ENCODE results near the gene WDR59.
"Not testable (repeated sequence)": the region's sequence is repeated elsewhere in the genome, so short reads cannot be mapped to it uniquely, and the experiment has no call there.

Gene WDR59

DNA sequence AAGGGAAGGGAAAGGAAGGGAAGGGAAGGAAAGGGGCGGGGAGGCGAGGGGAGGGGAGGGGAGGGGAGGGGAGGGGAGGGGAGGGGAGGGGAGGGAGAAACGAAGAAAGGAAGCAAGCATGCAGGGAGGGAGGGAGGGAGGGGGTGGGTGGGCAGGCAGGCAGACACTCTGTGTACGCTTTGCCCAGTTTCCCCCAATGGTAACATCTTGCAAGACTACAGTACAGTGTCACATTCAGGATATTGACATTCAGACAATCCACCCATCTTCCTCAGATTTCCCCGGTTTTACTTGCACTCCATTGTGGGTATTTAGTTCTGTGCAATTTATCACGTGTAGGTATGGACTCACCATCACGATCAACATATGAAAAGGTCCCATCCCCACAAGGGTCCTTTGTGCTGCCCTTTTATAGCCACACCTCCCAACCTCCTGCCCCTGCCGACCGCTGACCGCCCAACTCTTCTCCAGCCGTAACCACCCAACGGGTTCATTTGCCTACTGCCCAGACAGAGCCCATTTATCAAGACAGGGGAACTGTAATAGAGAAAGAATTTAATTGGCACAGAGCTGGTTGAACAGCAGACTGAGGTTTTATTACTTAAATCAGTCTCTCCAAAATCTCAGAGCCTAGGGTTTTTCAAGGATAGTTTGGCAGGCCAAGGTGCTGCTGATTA is 118.9 kb downstream of the WDR59 start:
- DNase-seq (ENCODE audit: low read depth), result no peak

GRCh38 chr16:74862743-74863244 is 122.1 kb downstream of the WDR59 start:
- peak; percentile 69 for DNase-seq (ENCODE audit: low read depth)

DNA sequence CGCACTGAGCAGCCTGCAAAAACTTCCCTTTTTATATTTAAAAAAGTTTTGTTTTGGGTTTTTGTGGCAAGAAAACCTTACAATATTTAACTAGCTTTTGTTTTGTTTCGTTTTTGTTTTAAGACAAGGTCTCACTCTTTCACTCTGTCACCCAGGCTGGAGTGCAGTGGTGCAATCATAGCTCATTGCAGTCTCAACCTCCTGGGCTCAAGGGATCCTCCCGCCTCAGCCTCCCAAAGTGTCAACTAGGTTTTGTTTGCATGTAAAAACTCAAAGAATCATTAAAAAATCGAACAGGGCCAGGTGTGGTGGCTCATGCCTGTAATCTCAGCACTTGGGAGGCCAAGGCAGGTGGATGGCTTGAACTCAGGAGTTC is 132.4 kb downstream of the WDR59 start:
- DNase-seq (ENCODE audit: low read depth), result no peak

DNA sequence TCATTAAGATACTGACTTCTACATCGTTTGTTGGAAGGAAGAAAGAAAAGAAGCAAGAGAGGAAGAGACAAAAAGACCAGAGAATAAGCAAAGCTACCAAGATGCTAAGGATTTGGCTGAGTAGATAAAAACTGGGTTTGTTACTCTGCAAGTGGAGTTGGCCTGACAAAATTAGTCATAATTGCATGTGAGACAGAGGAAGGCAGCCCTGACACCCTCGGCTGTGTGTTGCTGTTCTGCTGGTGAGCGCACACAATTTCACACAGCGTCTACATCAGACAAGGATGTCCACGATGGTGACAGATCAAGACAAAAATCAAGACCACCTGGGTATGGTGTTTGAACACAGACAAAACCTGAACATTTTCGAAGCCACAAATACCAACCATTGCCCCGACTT is 134.9 kb downstream of the WDR59 start:
- peak; percentile 16 for DNase-seq (ENCODE audit: low read depth)

DNA sequence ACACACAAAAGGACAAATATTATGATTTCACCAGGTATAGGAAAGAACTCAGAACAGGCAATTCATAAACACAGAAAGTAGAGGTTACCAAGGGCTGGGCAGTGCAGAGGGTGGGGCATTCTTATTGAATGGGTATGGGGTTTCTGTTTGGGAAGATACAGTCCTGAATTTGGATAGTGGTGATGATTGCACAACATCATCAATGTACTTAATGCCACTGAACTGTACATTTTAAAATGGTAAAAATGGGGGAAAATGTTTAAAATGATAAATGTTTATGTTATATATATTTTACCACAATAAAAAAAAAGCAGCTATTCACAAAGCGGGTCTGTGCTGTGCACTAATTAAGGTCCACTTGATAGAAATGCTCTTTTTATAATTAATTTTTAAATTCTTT is 137.7 kb downstream of the WDR59 start:
- no peak for DNase-seq (ENCODE audit: low read depth)

GRCh38 chr16:74846714-74847113 is 138.2 kb downstream of the WDR59 start:
- no peak for DNase-seq (ENCODE audit: low read depth)

DNA sequence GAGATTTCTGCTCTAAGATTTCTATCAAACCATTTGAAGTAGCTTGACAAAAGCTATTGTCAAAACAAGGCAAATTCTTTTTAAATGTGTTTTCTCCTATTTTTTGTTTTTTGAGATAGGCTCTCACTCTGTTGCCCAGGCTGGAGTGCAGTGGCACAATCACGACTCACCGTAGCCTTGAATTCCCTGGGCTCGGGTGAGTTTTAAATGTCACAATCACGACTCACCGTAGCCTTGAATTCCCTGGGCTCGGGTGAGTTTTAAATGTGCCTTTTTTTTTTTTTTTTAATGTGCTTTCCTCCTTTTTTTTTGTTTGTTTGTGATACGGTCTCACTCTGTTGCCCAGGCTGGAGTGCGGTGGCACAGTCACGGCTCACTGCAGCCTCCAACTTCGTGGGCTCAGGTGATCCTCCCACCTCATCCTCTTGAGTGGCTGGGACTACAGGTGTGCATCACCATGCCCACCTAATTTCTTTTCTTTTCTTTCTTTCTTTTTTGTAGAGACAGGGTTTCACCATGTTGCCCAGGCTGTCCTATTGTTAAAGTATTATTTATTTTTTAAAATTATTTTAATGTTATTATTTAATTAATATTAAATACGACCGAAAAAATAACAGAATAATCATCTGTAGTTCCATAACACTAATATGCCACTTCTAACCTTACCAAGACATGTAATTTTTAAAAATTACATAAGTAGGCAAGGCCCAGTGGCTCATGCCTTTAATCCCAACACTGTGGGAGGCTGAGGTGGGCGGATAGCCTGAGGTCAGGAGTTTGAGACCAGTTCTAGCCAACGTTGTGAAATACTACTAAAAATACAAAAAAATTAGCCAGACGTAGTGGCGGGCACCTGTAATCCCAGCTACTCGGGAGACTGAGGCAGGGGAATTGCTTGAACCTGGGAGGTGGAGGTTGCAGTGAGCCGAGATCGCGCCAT is 140.6 kb downstream of the WDR59 start:
- DNase-seq (ENCODE audit: low read depth), result peak; percentile 23

DNA sequence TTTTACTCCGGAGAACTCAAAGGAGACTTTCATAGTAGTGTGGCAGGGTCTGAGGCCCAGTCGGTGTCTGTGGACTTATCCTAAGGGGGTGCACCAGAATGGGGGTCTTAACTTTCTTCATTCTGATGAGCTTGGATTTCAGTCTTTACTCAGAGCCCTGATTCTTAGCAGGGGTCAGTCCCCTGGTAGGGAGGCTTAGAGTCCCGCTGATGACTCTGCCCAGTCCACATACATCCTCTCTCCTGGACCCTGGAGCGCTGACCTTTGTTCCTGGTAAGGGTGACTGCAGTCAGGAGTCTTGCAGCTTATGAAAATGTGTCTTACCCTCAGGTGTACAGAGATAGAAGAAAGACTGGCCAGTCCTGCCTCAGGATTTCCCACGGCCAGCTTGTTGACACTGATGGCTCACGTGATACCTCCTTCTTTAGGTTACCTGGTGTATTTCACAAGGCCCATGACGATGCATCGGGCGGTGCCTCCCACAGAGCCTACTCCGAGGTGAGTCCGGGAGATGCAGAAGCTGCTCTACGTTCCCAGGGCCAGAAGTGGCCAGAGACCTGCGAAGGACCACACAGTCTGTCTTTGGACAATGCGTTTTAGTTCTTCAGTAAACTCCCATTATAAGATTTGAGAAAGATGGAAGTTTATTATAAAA is 141.4 kb downstream of the WDR59 start:
- DNase-seq (ENCODE audit: low read depth), result not testable (repeated sequence)

DNA sequence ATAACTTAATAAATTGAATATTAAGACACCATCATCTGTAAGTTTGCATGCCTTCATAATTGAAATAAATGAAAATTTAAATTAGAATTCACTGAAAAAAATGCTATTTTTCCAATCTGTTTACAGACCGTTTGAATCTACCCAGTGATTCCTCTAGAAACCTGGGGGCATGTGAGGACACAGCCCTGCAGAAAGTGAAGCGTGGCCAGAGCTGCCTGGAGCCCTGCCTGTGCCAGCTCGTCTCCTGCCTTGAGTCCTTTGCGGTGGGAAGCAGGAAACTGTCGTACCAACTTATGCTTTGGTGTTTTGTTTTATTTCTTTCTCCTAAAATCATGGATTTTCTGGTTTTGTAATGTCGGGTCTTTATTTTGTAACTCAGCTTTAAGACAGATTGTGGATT is 142.5 kb downstream of the WDR59 start:
- DNase-seq (ENCODE audit: low read depth), result no peak

GRCh38 chr16:74841904-74842303 is 143.0 kb downstream of the WDR59 start:
- DNase-seq (ENCODE audit: low read depth), result no peak

DNA sequence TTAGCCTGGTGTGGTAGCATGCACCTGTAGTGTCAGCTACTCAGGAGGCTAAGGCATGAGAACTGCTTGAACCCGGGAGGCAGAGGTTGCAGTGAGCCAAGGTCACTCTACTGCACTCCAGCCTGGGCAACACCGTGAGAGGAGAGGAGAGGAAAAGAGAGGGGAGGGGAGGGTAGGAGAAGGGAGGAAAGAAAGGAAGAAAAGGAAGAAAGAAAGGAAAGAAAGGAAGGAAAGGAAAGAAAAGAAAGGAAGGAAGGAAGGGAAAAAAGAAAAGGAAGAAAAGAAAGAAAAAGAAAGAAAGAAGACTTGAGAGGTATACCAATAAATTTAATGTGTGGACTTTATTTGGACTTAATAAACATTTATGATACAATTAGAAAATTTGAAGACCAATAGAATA is 143.5 kb downstream of the WDR59 start:
- no peak for DNase-seq (ENCODE audit: low read depth)

DNA sequence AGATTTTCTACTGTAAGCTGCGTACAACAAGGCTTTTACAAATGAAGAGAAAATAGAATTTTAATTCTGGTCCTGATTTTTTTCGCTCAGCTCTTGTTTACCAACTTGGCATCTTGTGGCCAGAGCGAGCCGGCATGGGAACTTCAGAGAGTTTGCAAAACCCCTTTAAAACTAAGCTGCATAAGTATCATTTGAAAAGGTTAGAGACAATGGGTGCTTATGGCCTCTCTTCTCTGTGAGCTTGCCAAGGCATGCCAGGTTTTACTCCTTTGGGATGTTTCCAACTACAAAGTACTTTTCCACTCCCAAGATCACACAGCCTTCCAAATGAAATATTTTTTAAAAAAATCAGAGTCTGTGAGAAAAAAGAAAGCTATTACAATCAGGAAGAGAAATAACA is 147.9 kb downstream of the WDR59 start:
- no peak for DNase-seq (ENCODE audit: low read depth)

GRCh38 chr16:74836111-74836671 is 148.7 kb downstream of the WDR59 start:
- no peak for DNase-seq (ENCODE audit: low read depth)

GRCh38 chr16:74832228-74832627 is 152.7 kb downstream of the WDR59 start:
- no peak for DNase-seq (ENCODE audit: low read depth)

DNA sequence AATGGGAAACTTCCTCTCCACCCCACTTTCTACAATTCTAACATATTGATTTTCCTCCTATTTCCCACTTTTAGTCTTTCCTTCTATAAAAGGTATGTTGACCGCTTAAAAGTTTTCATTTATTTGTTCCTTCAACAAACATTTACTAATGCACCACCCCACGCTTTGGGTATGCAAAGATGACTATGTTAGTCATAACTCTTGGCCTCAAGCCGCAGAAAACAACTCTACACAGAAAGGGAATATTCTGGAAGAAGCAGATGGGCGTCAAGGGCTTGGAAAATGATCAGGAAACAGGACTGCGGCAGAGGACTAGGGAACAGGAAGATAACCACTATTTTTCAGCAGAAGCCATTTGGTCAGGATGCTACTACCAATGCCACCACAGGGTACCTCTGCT is 153.5 kb downstream of the WDR59 start:
- no peak for DNase-seq (ENCODE audit: low read depth)

DNA sequence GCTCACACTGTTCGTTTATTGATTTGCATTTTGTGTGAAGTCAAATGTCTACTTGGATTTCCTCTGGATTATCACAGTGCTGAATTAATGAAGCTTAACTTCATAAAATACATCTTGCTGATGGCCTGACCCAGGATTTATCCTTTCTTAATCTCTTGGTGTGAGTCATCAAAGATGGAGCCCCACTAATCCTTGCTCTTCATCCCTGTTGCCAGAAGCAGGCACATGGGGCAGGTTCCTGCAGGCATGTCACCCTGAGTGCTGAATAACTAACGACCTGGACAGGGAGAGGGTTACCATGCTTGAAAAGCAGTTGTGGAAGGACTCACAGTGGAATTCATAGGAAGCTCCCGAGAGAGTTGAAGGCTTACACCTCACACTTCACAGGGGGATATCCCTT is 154.3 kb downstream of the WDR59 start:
- DNase-seq (ENCODE audit: low read depth), result no peak

DNA sequence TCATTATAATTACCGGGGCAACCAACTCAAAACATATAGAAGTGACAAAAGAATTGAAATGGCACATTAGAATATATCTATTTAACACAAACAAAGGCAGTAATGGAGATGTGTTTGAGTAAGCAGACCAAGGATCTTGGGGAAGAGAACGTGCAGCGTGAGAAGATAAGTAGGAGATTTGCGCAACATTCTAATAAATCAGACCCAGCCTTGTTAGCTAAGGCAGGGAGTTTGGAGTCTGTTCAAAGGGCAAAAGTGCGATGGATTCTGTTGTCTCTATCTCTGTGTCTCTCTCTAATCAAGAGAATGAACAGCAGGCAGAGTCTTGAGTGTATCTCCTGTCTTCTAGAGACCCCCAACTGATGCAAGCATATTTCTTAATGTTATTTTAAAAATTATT is 155.3 kb downstream of the WDR59 start:
- no peak for DNase-seq (ENCODE audit: low read depth)

GRCh38 chr16:74825941-74826340 is 159.0 kb downstream of the WDR59 start:
- DNase-seq (ENCODE audit: low read depth), result no peak

DNA sequence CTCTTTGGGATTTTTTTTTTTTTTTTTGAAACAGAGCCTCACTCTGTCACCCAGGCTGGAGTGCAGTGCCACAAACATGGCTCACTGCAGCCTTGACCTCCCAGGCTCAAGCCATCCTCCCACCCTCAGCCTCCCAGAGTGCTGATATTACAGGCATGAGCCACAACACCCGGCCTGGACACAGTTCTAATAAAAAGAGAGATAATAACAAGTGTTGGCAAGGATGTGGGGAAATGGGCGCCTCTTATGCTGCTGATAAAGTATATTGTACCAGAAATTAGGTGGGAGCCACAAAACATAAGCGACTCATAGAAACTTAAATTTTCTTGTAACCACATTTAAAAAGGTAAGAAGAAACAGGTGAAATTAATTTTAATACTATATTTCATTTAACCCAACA is 159.9 kb downstream of the WDR59 start:
- no peak for DNase-seq (ENCODE audit: low read depth)
